ENCODE results near the gene CD320.
"Not testable (repeated sequence)": the region's sequence is repeated elsewhere in the genome, so short reads cannot be mapped to it uniquely, and the experiment has no call there.

The CD320 gene

DNA sequence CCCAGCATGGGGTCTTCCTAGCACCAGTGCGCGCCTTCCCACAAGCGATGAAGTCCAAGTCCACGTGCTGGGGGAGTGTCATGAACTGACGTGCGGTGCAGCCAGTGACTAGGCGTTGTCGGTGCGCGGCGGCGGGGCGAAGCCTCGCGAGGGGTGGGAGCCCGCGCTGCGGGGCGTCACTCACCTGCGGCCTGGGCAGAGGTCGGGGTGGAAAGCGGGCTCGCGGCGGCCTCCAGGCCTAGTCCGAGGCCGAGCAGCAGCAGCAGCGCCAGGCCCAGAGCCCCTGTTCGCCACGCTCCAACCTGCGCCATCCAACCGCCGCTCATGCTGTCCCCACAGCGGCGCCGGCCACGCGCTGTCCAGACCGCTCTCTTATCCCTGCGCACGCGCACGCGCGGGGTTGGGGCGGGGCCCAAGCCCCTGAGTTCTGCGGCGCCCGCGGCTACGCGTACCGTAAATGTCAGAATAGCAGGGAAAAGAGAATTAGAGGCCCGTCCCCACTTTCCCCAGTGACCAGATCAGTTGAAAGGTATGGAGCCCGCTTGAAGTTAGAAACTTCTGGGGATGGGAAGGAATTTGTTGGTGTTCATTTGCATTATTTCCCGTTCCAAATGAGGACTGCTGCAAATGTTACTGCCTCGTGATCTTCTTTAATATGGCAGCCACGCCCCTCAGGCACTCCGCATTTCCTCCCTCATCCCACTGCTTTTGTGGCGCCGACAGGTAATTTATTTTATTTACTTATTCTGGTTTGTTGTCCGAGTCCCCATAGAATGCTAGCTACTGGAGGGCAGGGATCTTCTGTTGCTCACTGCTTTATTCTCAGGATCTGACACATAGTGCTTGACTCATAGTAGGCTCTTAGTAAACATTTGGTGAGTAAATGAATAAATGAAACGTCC, at the start of gene CD320:
TSS of gene CD320 (minus strand) at position 394 of the 902 bp plus-strand sequence. CDS start at position 326, 68 bp downstream.
- peak; percentile 86 for DNase-seq

DNA sequence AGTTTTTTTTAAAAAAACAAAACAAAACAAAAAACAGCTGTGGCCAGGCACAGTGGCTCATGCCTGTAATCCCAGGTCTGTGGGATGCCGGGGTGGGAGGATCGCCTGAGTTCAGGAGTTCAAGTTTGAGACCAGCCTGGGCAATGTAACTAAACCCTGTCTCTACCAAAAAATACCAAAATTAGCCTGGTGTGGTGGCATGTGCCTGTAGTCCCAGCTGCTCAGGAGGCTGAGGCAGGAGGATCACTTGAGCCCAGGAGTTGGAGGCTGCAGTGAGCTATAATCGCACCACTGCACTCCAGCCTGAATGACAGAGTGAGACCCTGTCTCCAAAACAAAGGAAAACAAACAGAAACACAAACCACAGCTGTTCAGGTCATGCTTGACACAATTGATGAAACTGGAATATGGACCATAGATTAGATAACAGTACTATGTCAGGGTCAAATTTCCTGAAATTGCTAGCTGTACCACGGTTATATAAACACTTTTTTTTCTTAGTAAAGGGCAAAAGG, 48.9 kb upstream of the CD320 start:
- no peak for DNase-seq

DNA sequence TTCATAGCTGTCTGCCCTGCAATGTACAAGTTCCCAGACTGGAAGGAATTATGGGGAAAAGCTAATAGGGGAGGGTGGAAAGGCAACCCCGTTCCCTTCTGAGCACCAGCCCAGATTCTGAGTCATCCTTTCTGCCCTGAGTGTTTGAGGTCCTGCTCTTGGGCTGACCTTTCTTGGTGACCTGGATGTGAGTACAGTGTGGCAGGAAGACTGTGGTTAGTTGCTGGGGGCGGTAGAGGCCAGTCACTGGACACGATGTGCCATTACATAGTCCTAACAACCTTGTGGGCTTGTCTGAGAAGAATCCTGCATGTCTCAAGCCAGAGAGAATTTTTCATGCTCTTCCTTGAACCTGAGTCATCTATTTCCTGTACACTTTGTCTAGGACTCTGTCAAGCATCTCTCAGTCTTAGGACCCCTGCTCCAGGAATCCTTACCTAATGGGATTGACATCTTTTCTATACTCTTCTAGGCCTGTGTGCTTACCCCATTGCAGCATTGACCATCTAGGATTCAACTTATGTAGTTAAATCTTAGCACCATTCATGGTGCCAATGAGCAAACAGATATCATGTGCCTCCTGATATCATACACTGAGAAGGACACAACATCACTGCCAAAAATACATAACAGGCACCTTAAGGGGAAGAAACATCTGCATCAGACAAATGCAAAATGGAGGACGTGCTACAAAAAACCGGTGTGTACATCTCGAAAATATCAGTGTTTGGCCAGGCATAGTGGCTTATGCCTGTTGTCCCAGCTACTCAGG, 47.7 kb upstream of the CD320 start:
- no peak for DNase-seq

DNA sequence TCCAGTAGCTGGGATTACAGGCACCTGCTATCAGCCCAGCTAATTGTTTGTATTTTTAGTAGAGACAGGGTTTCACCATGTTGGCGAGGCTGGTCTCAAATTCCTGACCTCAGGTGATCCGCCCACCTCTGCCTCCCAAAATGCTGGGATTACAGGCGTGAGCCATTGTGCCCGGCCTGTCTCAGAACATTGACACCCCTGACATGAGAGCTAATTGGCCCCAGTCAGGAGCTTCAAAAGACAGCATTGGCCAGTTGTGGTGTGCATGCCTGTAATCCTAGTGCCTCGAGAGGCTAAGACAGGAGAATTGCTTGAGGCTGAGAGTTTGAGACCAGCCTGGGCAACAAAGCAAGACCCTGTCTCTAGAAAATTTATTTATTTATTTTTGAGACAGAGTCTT, 44.7 kb upstream of the CD320 start:
- not testable (repeated sequence) for DNase-seq

DNA sequence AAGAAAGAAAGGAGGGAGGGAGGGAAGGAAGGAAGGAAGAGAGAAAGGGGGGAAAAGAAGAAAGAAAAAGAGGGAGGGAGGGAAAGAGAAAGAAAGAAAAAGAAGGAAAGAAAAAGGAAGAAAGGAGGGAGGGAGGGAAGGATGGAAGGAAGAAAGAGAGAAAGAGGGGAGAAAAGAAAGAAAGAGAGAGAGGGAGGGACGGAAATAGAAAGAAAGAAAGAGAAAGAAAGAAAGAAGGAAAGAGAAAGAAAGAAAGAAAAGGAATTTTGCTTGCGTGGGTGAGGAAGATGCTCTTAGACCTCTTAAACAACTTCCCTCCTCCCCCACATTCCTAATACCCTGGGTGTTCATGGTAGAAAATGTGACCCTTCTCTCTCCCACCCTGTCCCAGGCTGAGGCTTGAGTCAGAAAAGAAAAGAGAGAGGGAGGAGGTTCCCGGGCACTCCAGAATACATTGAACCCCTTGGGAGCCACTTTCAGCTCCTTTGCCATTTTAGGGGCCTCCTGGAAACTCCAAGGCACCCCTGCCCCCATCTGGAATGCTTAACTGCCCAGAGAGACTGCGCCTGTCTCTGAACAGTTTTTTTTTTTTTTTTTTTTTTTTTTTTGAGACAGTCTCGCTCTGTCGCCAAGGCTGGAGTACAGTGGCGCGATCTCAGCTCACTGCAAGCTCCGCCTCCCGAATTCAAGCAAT, 44.1 kb upstream of the CD320 start:
- DNase-seq, result no peak

DNA sequence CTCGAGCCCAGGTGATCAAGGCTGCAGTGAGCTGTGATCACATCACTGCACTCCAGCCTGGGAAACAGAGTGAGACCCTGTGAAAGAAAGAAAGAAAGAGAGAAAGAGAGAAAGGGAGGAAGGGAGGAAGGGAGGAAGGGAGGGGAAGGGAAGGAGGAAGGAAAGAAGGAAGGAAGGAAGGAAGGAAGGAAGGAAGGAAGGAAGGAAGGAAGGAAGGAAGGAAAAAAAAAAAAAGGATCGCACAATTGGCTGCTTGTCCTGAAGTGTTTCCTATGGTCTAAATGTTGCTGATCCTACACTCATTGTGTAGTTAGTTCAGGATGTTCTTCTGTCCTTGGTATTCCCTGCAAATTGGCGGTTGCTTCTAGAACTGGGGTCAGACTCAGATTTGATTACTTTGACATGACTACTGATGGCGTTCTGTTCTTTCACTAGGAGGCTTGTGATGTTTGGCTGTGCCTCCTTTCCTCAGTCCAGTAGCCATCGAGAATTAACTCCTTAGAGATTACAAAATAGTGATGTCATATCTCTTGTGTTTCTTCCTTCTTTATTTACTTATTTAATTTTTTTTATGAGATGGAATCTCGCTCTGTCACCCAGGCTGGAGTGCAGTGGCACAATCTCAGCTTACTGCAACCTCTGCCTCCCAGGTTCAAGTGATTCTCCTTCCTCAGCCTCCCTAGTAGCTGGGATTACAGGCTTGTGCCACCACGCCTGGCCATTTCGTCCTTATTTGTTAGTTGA, 41.6 kb upstream of the CD320 start:
- not testable (repeated sequence) for DNase-seq

DNA sequence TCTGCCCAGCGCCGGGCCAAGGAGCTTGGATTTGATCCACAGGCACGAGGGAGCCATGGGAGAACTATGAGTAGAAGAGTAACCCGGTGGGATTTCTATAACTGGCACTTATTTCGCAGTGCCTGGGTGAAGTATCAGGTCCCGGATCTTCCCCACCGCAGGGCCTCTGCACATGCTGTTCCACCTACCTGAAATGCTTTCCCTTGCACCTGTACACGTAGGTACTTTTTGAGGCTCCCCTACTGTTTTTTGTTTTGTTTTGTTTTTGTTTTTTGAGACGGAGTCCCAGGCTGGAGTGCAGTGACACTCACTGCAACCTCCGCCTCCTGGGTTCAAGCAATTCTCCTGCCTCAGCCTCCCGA, 35.3 kb upstream of the CD320 start:
- no peak for DNase-seq

DNA sequence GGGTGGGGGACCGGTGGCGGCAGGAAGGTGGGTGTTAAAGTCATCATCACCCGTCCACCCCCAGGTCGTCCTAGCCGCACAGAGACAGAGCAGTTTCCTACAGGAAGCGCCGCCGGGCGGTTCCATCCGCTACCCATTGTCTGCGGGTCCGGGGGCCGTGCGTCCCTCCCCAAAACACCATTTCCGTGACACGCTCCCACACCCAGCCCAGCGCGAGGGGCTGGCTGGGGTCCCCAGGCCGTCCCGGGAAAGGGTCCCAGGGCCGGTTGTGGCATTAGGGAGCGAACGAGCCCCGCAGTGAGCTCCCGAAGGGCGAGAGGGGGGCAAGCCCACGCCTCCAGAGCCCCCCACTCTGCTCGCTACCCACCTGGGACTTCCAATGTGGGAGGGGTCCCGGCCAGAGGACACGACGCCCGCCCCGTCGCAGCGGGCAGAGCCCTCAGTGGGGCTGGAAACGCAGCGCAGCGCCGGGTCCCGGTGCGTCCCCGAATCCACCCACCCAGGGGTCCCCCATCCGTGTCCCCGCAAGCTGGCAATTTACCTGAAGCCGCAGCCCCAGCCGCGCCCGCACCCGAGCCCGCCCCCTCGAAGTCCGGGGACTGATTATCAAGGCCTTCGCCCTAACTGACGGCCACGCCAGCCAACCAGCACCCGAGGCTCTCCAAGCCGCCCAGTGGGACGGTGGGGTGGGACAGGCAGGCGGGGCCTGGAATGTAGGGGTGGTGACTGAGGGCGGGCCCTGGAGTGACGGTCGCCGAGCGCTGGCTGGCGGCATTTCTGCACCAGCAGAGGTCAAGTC, 34.7 kb upstream of the CD320 start, which contains the start of gene KANK3:
TSS of gene KANK3 (minus strand) at position 579 of the 799 bp plus-strand sequence. CDS start 5,434 bp downstream, outside the sequence.
- DNase-seq, result peak; percentile 94

DNA sequence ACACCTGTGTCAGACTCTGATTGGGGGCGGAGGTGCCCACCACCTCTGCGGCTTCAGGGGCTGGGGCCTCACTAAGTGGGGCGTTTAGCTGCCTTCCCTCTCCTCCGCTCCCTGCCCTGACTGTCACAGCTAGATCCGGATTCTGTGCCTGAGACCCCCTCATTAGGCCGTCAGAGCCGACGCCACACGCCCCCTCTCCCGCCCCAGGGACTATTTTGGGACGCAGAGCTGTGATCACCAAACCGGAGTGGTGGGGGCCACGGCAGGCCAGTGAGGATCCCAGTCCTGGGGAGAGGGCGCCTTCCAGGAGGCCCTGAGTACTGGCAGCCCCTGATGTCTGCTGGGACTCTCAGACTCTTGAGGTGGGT, 34.1 kb upstream of the CD320 start:
- DNase-seq, result no peak

DNA sequence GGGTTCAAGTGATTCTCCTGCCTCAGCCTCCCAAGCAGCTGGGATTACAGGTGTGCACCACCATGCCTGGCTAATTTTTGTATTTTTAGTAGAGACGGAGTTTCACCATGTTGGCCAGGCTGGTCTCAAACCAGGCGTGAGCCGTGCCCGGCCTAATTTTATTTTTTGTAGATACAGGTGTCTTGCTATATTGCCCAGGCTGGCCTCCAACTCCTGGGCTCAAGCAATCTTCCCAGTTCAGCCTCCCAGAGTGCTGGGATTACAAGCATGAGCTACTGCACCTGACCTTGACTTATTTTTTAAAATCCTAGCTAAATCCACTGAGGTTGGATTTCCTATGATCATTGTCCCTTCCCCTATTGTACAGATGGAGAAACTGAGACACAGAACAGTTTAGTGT, 33.3 kb upstream of the CD320 start:
- DNase-seq, result not testable (repeated sequence)

DNA sequence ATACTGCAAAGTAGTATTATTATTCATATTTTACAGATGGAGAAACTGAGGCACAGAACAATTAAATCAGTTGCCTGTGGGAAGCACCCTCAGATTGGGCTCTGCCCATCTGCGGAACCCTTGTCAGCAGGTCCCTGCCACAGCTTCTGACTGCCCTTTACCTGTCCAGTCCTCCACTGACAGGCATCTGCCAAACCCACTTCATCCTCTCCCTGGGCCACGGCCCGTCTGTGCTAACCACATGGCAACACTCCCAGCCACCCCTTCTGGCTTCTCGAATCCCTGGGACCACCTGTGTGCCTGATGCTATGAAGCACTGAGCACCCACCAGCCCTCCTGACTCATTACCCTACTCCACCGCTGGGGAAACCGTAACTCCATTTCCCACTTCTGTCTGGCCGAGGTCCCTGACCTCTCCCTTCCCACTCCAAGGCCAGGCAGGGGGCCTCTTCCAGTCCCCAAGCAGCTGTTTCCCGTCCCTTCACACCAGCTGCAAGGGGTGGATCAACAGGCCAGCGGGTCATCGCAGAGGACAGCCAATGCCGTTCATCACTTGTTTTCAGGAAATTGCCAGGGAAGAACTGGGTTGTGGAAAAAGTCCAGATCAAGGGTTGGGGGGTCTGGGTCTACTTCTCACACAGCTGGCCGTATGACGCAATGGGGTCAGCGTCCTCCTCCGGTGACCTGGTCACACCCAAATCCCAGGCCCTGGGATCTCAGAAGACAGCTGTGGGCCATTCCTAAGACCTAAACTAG, 32.4 kb upstream of the CD320 start:
- no peak for DNase-seq

DNA sequence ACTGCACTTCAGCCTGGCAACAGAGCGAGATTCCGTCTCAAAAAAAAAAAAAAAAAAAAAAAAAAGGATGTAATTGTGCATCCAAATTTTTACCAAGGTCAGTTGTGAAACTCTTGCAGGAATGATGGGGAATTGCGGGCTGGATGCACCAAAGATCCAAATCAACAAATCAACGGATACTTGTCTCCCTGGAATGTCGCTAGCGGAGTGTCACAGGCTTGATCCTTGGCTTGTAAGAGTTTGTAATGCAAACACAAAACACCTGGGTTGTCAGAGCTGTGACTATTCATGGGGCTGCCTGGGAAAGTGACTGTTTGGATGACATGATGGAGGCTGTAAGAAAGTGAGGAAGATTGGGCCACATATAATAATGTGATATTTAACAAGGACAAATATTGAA, 30.7 kb upstream of the CD320 start:
- DNase-seq, result no peak

DNA sequence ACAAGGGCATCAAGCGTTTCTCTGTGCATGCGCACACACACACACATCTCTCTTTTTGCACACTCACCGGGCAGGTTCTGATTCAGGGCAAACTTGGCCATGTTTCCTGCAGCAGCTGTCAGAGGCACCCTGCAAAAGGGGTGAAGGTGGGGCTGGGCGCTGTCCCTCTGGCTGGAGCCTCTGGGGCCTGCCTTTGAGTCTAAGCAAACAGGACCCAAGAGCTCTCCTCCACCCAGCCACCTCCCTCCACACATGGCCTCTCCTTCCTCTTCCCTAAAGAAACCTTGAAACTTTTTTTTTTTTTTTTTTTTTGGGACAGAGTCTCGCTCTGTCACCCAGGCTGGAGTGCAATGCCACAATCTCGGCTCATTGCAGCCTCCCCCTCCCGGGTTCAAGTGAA, 29.6 kb upstream of the CD320 start:
- DNase-seq, result no peak

DNA sequence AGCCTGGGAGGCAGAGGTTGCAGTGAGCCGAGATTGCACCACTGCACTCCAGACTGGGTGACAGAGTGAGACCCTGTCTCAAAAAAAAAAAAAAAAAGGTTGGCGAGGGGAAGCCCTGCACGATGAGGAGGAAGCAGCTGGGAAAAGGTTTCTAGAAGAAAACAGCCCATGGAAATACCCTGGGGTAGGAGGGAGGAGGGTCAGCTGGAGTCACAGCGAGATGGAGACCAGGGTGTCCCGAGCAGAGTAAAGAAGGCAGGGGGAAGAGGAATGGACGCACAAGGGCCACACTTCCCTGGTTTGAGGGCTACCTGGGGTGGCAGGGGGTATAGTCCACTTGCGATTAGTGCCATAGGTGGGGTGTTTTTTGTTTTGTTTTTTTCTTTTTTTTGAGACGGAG, 28.5 kb upstream of the CD320 start:
- DNase-seq, result no peak

DNA sequence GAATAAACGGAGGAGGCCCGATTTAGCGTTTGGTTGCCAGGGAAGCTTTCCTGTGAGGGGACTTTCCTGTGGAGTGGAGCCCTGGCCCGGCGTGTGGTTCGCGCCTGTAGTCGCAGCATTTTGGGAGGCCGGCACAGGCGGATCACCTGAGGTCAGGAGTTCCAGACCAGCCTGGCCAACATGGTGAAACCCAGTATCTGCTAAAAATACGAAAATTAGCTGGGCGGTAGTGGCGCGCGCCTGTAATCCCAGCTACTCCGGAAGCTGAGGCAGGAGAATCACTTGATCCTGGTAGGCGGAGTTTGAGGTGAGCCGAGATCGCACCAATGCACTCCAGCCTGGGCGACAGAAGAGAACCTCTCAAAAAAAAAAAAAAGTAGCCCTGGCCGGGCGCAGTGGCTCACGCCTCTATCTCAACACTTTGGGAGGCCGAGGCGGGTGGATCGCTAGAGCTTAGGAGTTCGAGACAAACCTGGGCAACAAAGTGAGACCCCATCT, 28.0 kb upstream of the CD320 start:
- DNase-seq, result no peak

DNA sequence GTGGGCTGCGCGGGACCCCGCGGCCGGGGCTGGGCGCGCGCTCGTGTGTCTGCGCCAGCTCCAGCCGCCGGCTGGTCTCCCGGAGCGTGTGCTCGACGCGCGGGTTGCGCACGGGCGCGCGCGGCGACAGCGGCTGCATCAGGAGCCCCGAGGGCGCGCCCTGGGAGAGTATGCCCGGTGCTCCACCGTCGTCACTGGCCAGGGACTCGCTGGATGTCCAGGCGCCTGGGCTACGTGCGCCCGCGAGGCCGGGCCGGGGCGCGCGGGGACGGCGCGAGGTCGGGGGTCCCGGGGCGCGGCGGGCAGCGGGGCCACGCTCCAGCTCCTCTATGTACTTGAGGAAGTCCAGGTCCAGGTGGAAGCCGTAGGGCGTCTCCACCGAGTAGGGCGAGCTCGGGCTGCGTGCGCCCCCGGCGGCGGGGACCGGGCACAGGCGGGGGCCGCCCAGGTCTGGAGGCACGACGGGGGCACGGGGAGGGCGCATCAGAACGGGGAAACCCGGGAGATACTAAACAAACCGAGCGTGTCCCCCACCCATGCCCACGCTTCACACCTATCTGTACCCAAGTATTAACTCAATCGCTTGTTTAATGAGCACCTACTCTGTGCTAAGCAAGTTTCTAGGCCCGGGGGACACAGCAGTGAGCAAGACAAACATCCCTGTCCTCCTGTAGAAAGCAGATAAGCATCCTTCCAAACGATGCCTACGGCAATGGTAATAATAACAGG, 27.3 kb upstream of the CD320 start:
- DNase-seq, result peak; percentile 79

DNA sequence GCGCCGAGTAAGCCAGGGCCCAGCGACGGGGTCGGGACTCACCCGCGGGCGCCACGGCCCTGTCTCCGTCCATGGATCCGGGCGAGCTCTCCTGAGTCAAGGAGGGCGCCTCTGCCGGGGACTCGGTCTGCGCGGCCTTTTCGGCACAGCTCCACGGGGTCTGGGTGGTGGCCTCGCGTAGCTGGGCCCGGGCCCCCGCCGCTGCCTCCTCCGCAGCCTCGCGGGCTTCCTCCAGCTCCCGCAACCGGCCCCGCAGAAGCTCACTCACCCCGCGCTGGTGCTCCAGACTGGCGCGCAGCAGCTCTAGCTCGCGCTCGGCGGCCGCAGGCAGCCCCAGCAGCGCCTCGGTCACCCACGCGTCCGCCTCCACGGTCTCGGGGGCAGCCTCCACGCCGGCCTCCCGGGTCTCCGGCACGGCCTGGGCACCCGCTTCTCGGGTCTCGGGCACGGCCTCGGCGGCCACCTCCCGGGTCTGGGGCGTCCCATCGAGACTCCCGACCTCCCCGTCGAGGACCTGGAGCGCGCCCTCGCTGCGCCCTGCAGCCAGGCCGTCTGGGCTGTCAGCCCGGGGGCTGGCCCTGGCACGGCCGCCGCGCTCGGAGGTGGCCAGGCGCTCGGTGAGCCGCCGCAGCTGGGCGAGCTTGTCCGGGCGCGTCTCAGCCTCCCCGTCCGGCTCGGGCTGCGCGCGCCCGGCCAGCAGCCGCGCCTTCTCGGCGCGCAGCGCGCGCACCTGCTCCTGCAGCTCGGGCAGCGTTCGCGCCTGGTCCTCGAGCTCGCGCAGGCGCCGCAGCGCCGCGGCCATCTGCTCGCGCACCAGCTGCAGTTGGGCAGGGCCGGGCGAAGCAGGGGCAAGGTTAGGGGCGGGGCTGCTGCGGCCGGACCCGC, 26.5 kb upstream of the CD320 start:
- peak; percentile 85 for DNase-seq

DNA sequence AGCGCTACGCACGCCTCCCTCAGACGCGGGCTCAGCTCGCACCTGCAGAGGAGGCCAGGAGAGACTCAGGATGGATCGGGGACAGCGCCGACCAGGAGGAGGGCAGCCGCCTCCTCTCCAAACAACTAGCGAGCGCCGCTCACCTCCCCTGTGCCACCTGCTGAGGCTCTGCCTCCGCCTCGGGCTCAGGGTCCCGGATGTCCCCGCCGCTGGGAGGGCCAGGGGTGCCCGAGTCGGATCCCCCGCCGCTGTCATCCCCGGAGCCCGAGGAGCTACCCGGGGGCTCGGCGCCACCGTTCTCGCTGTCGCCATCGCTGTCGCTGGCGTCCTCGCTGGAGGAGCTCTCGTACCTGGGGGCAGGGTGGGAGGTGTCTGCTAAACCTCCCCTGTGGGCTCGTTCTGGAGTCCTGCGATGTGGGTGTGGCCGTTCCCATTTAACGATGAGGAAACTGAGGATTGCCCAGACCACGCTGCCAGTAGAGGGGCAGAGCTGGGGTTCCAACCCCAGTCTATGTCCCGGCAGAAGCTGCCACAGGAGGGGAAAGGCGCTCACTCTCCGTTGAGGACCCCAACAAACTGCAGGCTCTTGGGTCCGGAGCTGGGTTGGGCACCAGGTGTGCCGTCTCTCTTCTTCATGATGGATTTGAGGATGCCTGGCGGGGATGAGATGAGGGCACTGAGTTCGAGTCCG, 25.8 kb upstream of the CD320 start:
- DNase-seq, result peak; percentile 55
